IMR-90 (cell line): ENCODE measurements around the gene SNX25.
"Not testable (repeated sequence)": the region's sequence is repeated elsewhere in the genome, so short reads cannot be mapped to it uniquely, and the experiment has no call there.

Experiments used
- BHLHE40 ChIP-seq: fragments of 150-350 bp; IDR thresholded peaks from 2 replicates; pipeline ENCODE4 v1.6.1; 2016; ENCODE audit warnings: mild to moderate bottlenecking, low read depth, low read length
- CEBPB ChIP-seq: IDR thresholded peaks from 2 replicates; pipeline ENCODE4 v1.6.1; 2012; ENCODE audit warnings: low read depth, low read length, improper control_type of control experiment
- MAFK ChIP-seq: IDR thresholded peaks from 2 replicates; pipeline ENCODE4 v1.6.1; 2012; ENCODE audit warnings: low read depth, low read length, improper control_type of control experiment
- POLR2A ChIP-seq: IDR thresholded peaks from 2 replicates; pipeline ENCODE4 v1.6.1; 2012; ENCODE audit warnings: mild to moderate bottlenecking, low read depth, low read length
- RCOR1 ChIP-seq: IDR thresholded peaks from 2 replicates; pipeline ENCODE4 v1.6.1; 2012; ENCODE audit warnings: mild to moderate bottlenecking, low read length, improper control_type of control experiment; ENCODE audit not compliant: insufficient replicate concordance
- SMC3 ChIP-seq: fragments of 150-350 bp; IDR thresholded peaks from 2 replicates; pipeline ENCODE4 v1.6.1; 2016; ENCODE audit warnings: low read depth, mild to moderate bottlenecking, antibody characterized with exemption, low read length, moderate library complexity
- TF ChIP-seq, protein P1 (sequence below): conservative IDR thresholded peaks from 2 replicates; pipeline ENCODE4 v1.5.1; 2012; ENCODE audit warnings: mild to moderate bottlenecking, low read depth, low read length, improper control_type of control experiment

- TF ChIP-seq, protein P1, sequence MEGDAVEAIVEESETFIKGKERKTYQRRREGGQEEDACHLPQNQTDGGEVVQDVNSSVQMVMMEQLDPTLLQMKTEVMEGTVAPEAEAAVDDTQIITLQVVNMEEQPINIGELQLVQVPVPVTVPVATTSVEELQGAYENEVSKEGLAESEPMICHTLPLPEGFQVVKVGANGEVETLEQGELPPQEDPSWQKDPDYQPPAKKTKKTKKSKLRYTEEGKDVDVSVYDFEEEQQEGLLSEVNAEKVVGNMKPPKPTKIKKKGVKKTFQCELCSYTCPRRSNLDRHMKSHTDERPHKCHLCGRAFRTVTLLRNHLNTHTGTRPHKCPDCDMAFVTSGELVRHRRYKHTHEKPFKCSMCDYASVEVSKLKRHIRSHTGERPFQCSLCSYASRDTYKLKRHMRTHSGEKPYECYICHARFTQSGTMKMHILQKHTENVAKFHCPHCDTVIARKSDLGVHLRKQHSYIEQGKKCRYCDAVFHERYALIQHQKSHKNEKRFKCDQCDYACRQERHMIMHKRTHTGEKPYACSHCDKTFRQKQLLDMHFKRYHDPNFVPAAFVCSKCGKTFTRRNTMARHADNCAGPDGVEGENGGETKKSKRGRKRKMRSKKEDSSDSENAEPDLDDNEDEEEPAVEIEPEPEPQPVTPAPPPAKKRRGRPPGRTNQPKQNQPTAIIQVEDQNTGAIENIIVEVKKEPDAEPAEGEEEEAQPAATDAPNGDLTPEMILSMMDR = not testable (repeated sequence)
- not testable (repeated sequence) for TF ChIP-seq POLR2A, BHLHE40, MAFK, SMC3, CEBPB, RCOR1
Observed at GRCh38 chr4:185209852-185210101, 379 bp downstream of the SNX25 start.
